NCI-H526 treated with DMSO at 0.1 percent for 48 hours (cell line): ENCODE measurements around the gene CCL3.
"Not testable (repeated sequence)": the region's sequence is repeated elsewhere in the genome, so short reads cannot be mapped to it uniquely, and the experiment has no call there.

Source experiments
- DNase-seq: peaks from one replicate; lab custom pipeline; 2025; lab: John Stamatoyannopoulos, UW

The CCL3 gene

GRCh38 chr17:36086791-36087190, 3.2 kb downstream of the CCL3 start:
- DNase-seq: peak; percentile 54

GRCh38 chr17:36085765-36086164, 4.2 kb downstream of the CCL3 start:
- no peak for DNase-seq

DNA sequence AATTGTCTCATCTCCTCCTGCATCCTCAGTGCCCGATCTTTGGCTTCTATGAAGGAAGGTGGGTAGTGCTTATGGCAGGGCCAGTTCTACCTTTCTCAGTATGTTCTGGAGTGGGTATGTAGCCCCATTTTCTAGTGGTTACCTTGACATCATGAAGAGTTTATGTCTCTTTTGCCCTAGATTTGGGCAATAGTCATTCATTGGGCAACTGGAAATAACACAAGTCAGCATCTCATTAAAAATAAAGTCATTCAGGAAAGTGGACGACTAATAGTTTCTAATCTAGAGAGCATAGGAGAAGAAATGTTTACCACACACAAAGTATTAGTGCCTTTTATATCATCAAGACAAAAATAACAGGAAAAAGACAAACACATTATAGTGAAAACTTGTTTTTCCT, 6.3 kb downstream of the CCL3 start:
- not testable (repeated sequence) for DNase-seq

DNA sequence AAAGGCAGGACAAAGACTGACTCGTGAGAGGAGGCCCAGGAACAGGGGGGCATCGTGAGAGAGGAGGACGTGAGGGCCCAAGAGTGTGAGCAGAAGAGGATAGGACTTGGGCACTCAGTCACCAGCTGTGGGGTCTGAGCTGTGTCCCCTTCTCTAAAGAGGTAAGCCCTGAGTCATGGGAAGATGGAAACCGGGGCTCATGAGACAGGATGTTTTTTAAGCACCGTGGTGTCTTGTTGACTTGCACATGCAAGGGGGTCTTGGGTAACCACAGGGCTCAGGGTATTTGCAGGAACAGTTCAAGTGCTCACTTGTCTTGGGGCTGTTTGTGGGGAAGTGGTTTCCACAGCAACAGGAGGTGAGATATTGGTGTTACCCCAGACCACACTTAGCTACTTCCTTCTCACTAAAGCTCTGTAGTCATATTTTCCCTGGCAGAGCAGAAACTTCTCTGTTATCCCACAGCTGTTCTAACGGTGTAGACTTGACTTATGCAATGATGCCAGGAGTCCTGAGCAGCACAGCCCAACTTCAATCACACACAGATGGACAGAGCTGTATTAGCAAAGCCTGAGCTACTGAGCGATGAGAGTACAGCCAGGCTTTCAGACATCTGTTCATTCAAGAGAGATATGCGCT, 7.3 kb downstream of the CCL3 start:
- not testable (repeated sequence) for DNase-seq

DNA sequence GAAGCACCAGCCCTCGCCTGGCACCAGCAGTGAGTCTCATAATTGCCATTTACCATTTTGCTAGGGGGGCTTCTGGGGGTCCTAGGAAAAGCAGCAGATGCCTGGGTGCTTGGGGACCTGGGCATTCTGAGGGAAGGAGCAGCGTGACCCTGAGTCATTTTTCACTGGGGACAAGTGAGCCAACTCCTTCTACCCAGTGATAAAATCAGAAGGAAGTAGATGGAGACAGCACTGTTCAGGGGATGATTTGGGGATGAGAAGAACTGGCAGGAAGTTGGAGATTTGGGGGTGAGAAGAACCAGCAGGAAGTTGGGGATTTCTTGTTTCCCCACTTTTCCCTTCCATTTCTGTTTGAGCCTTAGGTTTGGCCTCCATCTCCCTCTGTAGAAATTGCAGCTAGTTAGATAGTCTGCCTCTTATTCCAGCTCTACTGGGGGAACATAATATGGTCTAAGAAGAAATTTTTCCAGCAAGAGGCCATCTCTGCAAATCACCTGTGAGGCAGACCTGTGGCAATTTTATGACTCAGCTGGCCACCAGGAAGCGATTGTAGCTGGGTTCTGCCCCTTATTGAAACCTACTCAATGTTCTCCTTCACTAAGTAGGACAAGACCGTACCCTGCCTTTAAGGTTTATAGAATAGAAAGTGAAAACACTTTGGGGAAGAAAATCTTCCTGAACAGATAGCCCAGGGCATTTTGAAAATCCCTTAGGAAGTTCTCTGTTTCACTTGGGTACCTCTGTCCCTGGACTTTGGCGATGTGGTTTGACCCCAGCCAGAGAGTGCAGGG, 8.1 kb downstream of the CCL3 start:
- not testable (repeated sequence) for DNase-seq

DNA sequence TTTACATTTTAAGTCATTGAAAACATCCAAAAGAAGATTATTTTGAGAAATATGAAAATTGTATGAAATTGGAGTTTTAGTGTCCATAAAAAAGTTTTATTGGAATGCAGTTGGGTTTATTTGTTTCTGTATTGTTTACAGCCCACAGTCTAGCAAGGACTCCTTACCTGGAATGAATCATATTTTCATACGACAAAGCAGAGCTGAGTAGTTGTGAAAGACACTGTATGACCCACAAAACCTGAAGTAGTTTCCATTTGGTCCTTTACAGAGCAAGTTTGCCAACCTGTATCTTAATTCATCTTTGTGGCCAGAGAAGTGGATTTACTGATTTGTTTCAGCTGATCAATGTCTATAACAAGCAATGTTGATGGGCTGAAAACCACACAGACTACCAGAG, 15.6 kb downstream of the CCL3 start:
- no peak for DNase-seq

DNA sequence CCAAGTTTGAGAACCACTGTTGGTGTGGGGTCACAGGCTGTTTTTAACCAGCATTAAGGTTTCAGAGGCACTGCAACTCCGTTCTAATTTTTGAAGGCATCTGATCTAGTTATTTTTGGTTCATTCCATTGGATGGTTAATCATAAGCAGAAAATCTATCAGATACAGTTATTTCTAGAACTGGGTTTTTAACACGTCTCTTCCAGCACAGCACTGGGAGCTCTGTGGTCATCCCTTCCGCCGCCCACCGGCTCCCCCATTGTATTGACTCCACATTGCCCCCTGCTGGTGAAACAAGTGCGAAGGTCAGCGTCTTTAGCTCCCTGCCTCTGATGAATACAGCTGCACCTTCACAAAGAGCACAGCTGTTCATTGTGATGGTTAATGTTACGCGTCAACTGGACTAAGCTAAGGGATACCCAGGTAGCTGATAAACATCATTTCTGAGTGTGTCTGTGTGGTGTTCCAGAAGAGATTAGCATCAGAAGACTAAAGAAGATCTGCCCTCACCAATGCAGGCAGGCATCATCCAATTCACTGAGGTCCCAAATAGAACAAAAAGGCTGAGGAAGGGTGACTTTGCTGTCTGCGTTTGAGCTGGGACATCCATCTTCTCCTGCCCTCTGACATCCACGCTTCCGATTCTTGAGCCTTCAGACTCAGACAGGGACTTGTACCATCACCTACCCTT, 17.4 kb downstream of the CCL3 start:
- no peak for DNase-seq

DNA sequence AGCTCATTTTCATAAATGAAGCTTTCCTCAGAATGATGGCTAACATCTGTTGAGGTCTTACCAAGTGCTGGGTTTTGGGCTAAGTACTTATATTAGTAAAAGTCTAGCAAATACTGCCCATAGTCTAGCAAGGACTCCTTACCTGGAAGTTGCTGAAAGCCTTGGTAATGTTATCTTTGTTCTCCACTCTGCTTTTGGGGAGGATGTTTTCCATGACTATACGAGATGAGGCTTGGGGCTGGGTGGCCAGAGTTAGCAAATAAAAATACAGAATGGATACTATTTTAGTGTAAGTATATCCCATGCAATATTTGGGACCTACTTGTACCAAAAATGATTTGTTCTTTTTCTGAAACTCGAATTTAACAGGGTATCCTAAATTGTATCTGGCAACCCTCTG, 18.2 kb downstream of the CCL3 start:
- DNase-seq: no peak

DNA sequence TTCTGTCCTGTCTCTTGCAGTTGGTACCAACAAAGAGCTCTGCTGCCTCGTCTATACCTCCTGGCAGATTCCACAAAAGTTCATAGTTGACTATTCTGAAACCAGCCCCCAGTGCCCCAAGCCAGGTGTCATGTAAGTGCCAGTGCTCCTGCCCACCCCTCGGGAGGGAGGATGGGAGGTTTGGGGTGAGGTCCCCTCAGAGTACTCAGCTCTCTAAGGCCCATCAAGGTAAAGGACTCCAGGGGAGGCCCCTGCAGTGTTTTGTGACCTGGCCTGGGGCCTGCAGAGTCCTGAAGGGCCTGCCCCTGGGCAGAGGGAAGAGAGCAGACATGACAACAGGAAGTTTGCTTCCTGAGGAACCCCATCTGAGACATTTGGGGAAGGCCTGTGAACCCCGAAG, 19.5 kb downstream of the CCL3 start:
- DNase-seq: no peak

DNA sequence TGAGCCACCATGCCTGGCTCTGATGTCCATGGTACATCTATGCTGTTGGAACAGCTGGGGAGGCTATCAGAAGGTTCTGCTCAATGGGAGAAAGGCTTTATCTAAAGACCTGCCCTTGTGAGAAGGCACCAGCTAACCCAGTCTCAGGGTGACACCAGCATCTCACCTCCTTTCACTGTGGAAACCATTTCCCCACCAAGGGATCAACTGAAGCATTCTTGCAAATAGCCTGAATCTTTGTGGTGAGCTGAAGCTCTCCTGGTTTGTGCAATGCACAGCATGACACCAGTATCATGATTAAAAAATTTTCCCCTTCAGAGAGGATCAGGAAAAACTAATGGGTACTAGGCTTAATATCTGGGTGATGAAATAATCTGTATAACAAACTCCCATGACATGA, 20.8 kb downstream of the CCL3 start:
- no peak for DNase-seq

- no peak for DNase-seq
These were observed 21.4 kb downstream of the CCL3 start for GRCh38 chr17:36068524-36068923.

DNA sequence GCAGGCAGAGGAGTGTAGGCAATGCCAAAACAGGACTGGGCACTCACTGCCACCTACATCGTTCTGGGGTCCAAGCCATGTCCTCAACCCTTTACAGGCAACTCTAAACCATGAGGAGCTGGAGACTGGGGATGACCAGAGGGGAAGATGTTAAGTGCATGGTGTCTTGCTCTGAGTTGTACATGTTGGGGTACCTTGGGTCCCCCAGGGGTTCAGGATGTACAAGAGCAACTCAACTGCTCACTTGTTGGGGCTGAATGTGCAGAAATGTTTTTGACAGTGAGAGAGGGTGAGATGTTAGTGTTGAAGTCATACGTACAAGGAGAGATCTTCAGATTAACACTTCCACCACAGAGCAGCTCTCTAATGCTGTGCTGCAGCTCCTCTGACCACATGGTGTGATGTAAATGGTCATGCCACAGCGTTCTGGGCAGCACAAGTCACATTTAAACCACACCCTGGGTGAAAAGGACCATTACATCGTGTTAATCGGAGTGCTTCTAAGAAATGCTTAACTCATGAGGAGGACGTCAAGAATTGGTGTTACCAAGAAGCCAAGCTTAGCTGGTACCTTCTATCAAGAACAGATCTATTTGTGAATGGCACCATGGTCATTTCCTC, 23.5 kb downstream of the CCL3 start:
- no peak for DNase-seq

GRCh38 chr17:36063786-36064541, 26.0 kb downstream of the CCL3 start, which contains the start of gene CCL18:
CCL18 (plus strand) TSS chr17:36064272; CDS start chr17:36064343, 71 bp downstream.
- no peak for DNase-seq

- no peak for DNase-seq
These were observed 29.1 kb downstream of the CCL3 start for GRCh38 chr17:36060816-36061215.

DNA sequence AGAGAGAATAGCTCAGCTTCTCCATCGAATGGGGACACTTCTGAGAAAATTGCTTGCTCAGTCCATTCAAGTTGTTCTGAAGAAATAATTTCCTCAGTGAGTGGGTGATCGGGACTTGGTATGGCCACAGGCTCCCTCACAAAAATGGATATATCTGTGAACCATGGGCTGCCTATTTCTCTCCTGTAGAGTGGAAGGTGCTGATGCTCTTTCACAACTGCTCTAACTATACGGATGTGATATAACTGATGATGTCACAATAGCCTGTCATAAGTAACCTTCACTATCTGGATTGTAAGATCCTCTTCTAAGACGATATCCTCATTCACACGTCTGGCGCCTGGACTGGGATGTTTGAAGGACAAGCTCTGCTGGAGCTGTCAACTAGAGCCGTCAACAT, 30.5 kb downstream of the CCL3 start:
- no peak for DNase-seq

- no peak for DNase-seq
These were observed 32.0 kb downstream of the CCL3 start for GRCh38 chr17:36057911-36058310.

DNA sequence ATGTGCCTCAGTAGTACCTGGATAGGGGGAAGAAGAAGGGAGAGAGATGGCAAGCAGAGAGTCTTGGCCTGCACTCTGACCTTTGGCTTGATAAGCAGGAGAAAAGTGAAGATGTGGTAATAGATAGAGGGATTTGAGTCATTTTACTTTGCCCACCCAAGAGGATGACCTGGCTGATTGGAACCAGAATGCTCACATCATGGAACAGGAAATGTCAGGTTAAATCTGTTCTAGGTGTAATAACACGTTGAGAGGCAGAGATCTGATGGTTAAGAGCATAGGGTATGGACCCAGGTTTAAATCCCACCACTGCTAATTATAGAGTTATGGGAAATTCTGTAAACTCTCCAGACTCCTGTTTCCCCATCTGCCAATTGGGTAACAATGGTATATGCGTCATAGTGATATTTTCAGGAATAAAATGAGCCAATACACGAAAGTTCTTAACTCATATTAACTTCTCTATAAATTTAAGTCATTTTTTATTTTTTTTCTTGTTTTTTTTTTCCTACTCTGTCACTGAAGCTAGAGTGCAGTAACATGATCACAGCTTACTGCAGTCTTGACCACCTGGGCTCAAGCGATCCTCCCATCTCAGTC, 33.9 kb downstream of the CCL3 start:
- DNase-seq: no peak

GRCh38 chr17:36055171-36055570, 34.8 kb downstream of the CCL3 start:
- no peak for DNase-seq

DNA sequence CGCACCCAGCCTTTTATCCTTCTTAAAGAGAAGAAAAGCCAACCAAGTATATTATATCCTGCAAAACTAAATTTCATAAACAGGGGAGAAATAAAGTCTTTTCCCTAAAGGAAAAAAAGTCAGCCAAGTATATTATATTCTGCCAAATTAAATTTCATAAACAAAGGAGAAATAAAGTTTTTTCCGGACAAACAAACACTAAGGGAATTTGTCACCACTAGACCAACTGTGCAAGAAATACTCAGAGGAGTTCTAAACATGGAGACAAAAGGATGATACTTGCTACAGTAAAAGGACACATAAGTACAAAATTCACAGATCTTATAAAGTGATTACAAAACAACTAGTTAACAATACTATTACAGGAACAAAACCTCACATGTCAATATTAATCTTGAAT, 40.3 kb downstream of the CCL3 start:
- DNase-seq: no peak

GRCh38 chr17:36048066-36048465, 41.9 kb downstream of the CCL3 start:
- DNase-seq: no peak
